HepG2 (cell line): Measurements from ENCODE around the gene SFTPB. TPM values are rescaled to one million over a fixed set of nuclear protein-coding genes. Genes with fewer than 3 reads are reported as not detected.

ENCODE experiments used
- FIP1L1 ChIP-seq: fragments of 200-400 bp; formaldehyde crosslinking; IDR thresholded peaks from 2 replicates; pipeline ENCODE4 v1.6.1; 2018; ENCODE audit warnings: low read depth, mild to moderate bottlenecking, low read length, moderate library complexity, borderline replicate concordance; ENCODE audit not compliant: insufficient read depth
- FOXA1 ChIP-seq, 2 experiments: fragments of 450-650 bp in 1 of 2; sonication (generic) in 1 of 2; formaldehyde crosslinking in 1 of 2; IDR thresholded peaks; 2 replicates each; pipeline versions ENCODE4 v1.4.0 to v1.6.1; 2016 to 2020; ENCODE audit warnings: missing genetic modification reagents in 1 of 2
- GATAD2A ChIP-seq: IDR thresholded peaks from 2 replicates; pipeline ENCODE4 v1.6.1; 2016
- JUN ChIP-seq: sonication (generic); formaldehyde crosslinking; IDR thresholded peaks from 2 replicates; pipeline ENCODE4 v1.4.0; 2020; ENCODE audit warnings: mild to moderate bottlenecking, missing genetic modification reagents
- JUND ChIP-seq: sonication (generic); formaldehyde crosslinking; IDR thresholded peaks from 2 replicates; pipeline ENCODE4 v1.8.0; 2022; ENCODE audit warnings: mild to moderate bottlenecking, missing genetic modification reagents
- KDM3A ChIP-seq: IDR thresholded peaks from 2 replicates; pipeline ENCODE4 v1.6.1; 2018; ENCODE audit warnings: low read depth, missing compliant biosample characterization
- NCOA5 ChIP-seq: sonication (generic); formaldehyde crosslinking; IDR thresholded peaks from 2 replicates; pipeline ENCODE4 v1.4.0; 2020; ENCODE audit warnings: missing genetic modification reagents
- PITX1 ChIP-seq: sonication (generic); formaldehyde crosslinking; IDR thresholded peaks from 2 replicates; pipeline ENCODE4 v1.5.1; 2020; ENCODE audit warnings: mild to moderate bottlenecking, missing genetic modification reagents
- POLR2AphosphoS5 ChIP-seq: IDR thresholded peaks from 2 replicates; pipeline ENCODE4 v1.6.1; 2012; ENCODE audit warnings: low read depth, low read length
- U2AF1 ChIP-seq: fragments of 200-400 bp; formaldehyde crosslinking; optimal IDR thresholded peaks from 2 replicates; pipeline ENCODE3; 2017; ENCODE audit warnings: mild to moderate bottlenecking, low read depth, low read length
- YEATS4 ChIP-seq: sonication (generic); formaldehyde crosslinking; IDR thresholded peaks from 2 replicates; pipeline ENCODE4 v1.4.0; 2020; ENCODE audit warnings: missing genetic modification reagents, borderline replicate concordance
- ZNF263 ChIP-seq: sonication (generic); formaldehyde crosslinking; IDR thresholded peaks from 2 replicates; pipeline ENCODE4 v1.4.0; 2020; ENCODE audit warnings: missing genetic modification reagents
- ZNF33B ChIP-seq: sonication (generic); formaldehyde crosslinking; IDR thresholded peaks from 2 replicates; pipeline ENCODE4 v1.5.1; 2020; ENCODE audit warnings: mild to moderate bottlenecking, missing genetic modification reagents
- ZNF660 ChIP-seq: sonication (generic); formaldehyde crosslinking; IDR thresholded peaks from 2 replicates; pipeline ENCODE4 v1.5.1; 2020; ENCODE audit warnings: mild to moderate bottlenecking, low read depth, missing genetic modification reagents, borderline replicate concordance
- ZNF75D ChIP-seq: sonication (generic); formaldehyde crosslinking; IDR thresholded peaks from 2 replicates; pipeline ENCODE4 v1.8.1; 2023; ENCODE audit warnings: missing genetic modification reagents, mild to moderate bottlenecking, borderline replicate concordance
- ZNF839 ChIP-seq: sonication (generic); formaldehyde crosslinking; IDR thresholded peaks from 2 replicates; pipeline ENCODE4 v1.4.0; 2020; ENCODE audit warnings: missing genetic modification reagents, mild to moderate bottlenecking, borderline replicate concordance
- ZSCAN12 ChIP-seq: sonication (generic); formaldehyde crosslinking; IDR thresholded peaks from 2 replicates; pipeline ENCODE4 v1.9.0; 2021; ENCODE audit warnings: mild to moderate bottlenecking, missing genetic modification reagents
- polyA plus RNA-seq, 8 experiments: library from polyadenylated mRNA; depleted of rRNA in 3 of 8; stranded (reverse) in 7 of 8; unstranded in 1 of 8; fragments of >200 nt; fragmentation: Illumina TruSeq in 4 of 8; extraction: Trizol in 4 of 8; gene quantifications; 2 replicates each; pipeline versions ENCODE4 v1.2.1 to v1.2.3, GENCODE V29; 2011 to 2016; ENCODE audit warnings: low read depth in 4 of 8, missing spikeins in 1 of 8, mixed read lengths in 1 of 8; ENCODE audit not compliant: insufficient read depth in 1 of 8
- total RNA-seq, 5 experiments: library from RNA; depleted of rRNA; stranded (reverse); fragments of >200 nt; fragmentation: Illumina TruSeq; extraction: Trizol; gene quantifications; 2 replicates each; pipeline ENCODE4 v1.2.3, GENCODE V29; 2016; ENCODE audit warnings: low read depth in 1 of 5
- TF ChIP-seq, protein P1 (sequence below): sonication (generic); formaldehyde crosslinking; IDR thresholded peaks from 2 replicates; pipeline ENCODE4 v1.4.0; 2020; ENCODE audit warnings: missing genetic modification reagents; ENCODE audit errors: not compliant biosample characterization
- TF ChIP-seq, protein P2 (sequence below): IDR thresholded peaks from 2 replicates; pipeline ENCODE4 v1.6.1; 2016; ENCODE audit warnings: low read depth, control low read depth
- TF ChIP-seq, protein P3 (sequence below): sonication (generic); formaldehyde crosslinking; IDR thresholded peaks from 2 replicates; pipeline ENCODE4 v1.4.0; 2020; ENCODE audit warnings: mild to moderate bottlenecking, missing genetic modification reagents
- TF ChIP-seq, protein P4 (sequence below): sonication (generic); formaldehyde crosslinking; IDR thresholded peaks from 2 replicates; pipeline ENCODE4 v1.5.0; 2020; ENCODE audit warnings: mild to moderate bottlenecking, missing genetic modification reagents

SFTPB gene
- total and polyA plus RNA-seq, 2 of the 13 experiments (the other 11 are each of a cell fraction or from before 2014, with no cell fraction given): not detected

DNA sequence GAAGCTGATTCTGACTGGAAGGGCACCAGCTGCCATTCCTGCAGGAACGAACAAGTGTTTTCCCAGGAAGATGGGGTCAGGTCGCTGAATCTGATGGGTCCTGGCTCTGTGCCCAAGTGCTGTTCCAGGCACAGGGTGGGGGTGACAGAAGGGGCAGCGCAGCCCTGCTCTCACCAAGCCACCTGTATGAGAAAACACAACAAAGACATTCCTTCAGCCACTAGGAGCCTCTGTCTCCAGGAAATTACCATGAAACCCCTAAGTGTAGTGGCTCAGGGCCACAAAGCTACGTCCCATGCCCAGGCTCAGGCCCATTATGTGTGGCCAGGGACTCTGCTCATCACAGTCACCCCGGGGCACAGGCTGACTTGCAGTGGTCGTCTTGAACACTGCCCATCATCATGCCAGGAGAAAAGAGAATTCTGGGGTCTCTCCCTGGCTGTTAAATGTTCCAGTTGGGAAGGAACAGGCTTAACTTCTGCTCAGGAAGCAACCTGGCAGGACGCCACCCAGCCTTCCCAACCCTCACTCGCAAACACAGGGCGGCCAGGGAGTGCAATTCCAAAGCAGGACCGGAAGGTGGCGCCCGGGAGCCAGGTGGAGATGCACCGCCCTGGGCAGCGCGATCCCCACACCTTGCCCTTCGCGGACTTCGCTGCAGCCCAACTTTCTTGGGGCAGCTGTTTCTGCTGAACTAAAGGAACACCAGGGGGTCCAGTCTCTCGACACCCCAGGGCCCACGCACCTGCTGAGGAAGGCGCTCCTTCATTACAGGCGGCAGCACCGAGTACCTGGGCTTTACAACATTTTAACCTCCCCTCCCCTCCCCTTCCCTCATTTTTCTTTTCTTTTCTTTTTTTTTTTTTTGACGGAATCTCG, 11.0 kb upstream of the SFTPB start (continued):
- TF ChIP-seq PITX1 (CRISPR knock-in tag) (0 out of 2 replicates have a peak, but pooled peaks have one; percentile 21), ZNF263 (CRISPR knock-in tag) (no peak), ZNF75D (CRISPR knock-in tag) (no peak), JUND (CRISPR knock-in tag) (no peak), NCOA5 (CRISPR knock-in tag) (no peak), KDM3A (peak; percentile 82; the same call in 1 of the 2 replicates), ZNF660 (no peak), FIP1L1 (no peak), ZNF33B (CRISPR knock-in tag) (no peak), ZNF839 (CRISPR knock-in tag) (no peak), FOXA1 (IDR thresholded peaks at IDR 0.05) (no peak), FOXA1 (CRISPR knock-in tag; IDR thresholded peaks at IDR 0.05) (0 out of 2 replicates have a peak, but pooled peaks have one; percentile 30), GATAD2A (no peak; the same call in 1 of the 2 replicates), YEATS4 (no peak), ZSCAN12 (CRISPR knock-in tag) (no peak), POLR2AphosphoS5 (no peak), U2AF1 (no peak), JUN (CRISPR knock-in tag) (no peak)
- TF ChIP-seq, protein P1, sequence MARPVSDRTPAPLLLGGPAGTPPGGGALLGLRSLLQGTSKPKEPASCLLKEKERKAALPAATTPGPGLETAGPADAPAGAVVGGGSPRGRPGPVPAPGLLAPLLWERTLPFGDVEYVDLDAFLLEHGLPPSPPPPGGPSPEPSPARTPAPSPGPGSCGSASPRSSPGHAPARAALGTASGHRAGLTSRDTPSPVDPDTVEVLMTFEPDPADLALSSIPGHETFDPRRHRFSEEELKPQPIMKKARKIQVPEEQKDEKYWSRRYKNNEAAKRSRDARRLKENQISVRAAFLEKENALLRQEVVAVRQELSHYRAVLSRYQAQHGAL (CRISPR knock-in tag): no peak
- TF ChIP-seq, protein P2, sequence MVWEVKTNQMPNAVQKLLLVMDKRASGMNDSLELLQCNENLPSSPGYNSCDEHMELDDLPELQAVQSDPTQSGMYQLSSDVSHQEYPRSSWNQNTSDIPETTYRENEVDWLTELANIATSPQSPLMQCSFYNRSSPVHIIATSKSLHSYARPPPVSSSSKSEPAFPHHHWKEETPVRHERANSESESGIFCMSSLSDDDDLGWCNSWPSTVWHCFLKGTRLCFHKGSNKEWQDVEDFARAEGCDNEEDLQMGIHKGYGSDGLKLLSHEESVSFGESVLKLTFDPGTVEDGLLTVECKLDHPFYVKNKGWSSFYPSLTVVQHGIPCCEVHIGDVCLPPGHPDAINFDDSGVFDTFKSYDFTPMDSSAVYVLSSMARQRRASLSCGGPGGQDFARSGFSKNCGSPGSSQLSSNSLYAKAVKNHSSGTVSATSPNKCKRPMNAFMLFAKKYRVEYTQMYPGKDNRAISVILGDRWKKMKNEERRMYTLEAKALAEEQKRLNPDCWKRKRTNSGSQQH (CRISPR knock-in tag): no peak
- TF ChIP-seq, protein P3, sequence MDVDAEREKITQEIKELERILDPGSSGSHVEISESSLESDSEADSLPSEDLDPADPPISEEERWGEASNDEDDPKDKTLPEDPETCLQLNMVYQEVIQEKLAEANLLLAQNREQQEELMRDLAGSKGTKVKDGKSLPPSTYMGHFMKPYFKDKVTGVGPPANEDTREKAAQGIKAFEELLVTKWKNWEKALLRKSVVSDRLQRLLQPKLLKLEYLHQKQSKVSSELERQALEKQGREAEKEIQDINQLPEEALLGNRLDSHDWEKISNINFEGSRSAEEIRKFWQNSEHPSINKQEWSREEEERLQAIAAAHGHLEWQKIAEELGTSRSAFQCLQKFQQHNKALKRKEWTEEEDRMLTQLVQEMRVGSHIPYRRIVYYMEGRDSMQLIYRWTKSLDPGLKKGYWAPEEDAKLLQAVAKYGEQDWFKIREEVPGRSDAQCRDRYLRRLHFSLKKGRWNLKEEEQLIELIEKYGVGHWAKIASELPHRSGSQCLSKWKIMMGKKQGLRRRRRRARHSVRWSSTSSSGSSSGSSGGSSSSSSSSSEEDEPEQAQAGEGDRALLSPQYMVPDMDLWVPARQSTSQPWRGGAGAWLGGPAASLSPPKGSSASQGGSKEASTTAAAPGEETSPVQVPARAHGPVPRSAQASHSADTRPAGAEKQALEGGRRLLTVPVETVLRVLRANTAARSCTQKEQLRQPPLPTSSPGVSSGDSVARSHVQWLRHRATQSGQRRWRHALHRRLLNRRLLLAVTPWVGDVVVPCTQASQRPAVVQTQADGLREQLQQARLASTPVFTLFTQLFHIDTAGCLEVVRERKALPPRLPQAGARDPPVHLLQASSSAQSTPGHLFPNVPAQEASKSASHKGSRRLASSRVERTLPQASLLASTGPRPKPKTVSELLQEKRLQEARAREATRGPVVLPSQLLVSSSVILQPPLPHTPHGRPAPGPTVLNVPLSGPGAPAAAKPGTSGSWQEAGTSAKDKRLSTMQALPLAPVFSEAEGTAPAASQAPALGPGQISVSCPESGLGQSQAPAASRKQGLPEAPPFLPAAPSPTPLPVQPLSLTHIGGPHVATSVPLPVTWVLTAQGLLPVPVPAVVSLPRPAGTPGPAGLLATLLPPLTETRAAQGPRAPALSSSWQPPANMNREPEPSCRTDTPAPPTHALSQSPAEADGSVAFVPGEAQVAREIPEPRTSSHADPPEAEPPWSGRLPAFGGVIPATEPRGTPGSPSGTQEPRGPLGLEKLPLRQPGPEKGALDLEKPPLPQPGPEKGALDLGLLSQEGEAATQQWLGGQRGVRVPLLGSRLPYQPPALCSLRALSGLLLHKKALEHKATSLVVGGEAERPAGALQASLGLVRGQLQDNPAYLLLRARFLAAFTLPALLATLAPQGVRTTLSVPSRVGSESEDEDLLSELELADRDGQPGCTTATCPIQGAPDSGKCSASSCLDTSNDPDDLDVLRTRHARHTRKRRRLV (CRISPR knock-in tag): no peak
- TF ChIP-seq, protein P4, sequence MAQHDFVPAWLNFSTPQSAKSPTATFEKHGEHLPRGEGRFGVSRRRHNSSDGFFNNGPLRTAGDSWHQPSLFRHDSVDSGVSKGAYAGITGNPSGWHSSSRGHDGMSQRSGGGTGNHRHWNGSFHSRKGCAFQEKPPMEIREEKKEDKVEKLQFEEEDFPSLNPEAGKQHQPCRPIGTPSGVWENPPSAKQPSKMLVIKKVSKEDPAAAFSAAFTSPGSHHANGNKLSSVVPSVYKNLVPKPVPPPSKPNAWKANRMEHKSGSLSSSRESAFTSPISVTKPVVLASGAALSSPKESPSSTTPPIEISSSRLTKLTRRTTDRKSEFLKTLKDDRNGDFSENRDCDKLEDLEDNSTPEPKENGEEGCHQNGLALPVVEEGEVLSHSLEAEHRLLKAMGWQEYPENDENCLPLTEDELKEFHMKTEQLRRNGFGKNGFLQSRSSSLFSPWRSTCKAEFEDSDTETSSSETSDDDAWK (CRISPR knock-in tag): no peak
